ENCODE data around the gene SHROOM3. TPM values are rescaled to one million over a fixed set of nuclear protein-coding genes. Genes with fewer than 3 reads are reported as not detected.

Gene SHROOM3
- total RNA-seq, 6 donors from 2014 or later = 62.3 to 216 (median 116) TPM

GRCh38 chr4:76426272-76426671 lies 8.8 kb upstream of the SHROOM3 start:
- H3K36me3 ChIP-seq = no peaks in the 10 kb centered on the region
- ATAC-seq (ENCODE audit: low FRiP score in 2 of 2) = no peak
- no peaks in the 10 kb centered on the region for H3K27me3 ChIP-seq
- no peak overlapping the region for H3K27ac ChIP-seq
- TF ChIP-seq CTCF (IDR thresholded peaks at IDR 0.05) = no peak
- TF ChIP-seq EP300 (IDR thresholded peaks at IDR 0.05) = no peak
- no peak for TF ChIP-seq POLR2A (IDR thresholded peaks at IDR 0.05)
- no peak for TF ChIP-seq POLR2AphosphoS5 (IDR thresholded peaks at IDR 0.05)
- WGBS, 2 donors = 58 to 61% methylated on average over 2 of the region's 2 CpGs
- H3K9me3 ChIP-seq = no peaks in the 10 kb centered on the region
- H3K4me3 ChIP-seq = no peak overlapping the region
- DNase-seq = no peak
- H3K4me1 ChIP-seq = peaks cover 0 to 6% (median 2%) of the 10 kb centered on the region in 4 donors

- peaks cover 0 to under 1% (median 0%) of the 10 kb centered on the region in 4 donors for H3K4me1 ChIP-seq
- ATAC-seq (ENCODE audit: low FRiP score in 2 of 2) (no peak), DNase-seq (no peak)
- H3K4me3 ChIP-seq = no peak overlapping the region
- 95 to 100% methylated on average over 1 of the region's 1 CpG for WGBS, 2 donors
- H3K9me3 ChIP-seq = no peaks in the 10 kb centered on the region
- H3K27me3 ChIP-seq = no peaks in the 10 kb centered on the region
- no peak overlapping the region for H3K27ac ChIP-seq
- no peaks in the 10 kb centered on the region for H3K36me3 ChIP-seq
- no peak for TF ChIP-seq CTCF (IDR thresholded peaks at IDR 0.05)
- TF ChIP-seq EP300 (IDR thresholded peaks at IDR 0.05) = no peak
- TF ChIP-seq POLR2A (IDR thresholded peaks at IDR 0.05) = no peak
- no peak for TF ChIP-seq POLR2AphosphoS5 (IDR thresholded peaks at IDR 0.05)
These were observed 5.4 kb upstream of the SHROOM3 start for GRCh38 chr4:76429636-76430035.

GRCh38 chr4:76430519-76431388 lies 4.3 kb upstream of the SHROOM3 start:
- H3K36me3 ChIP-seq = no peaks in the 10 kb centered on the region
- DNase-seq (no peak), ATAC-seq (ENCODE audit: low FRiP score in 2 of 2) (peak in 1 of 2 donors; percentile 44)
- no peak overlapping the region for H3K27ac ChIP-seq
- H3K4me1 ChIP-seq = peaks cover 0 to 11% (median 0%) of the 10 kb centered on the region in 4 donors
- H3K4me3 ChIP-seq = no peak overlapping the region
- TF ChIP-seq CTCF (IDR thresholded peaks at IDR 0.05) = peak in 5 of 6 experiments; percentile 24 to 39 (median 37)
- no peak for TF ChIP-seq POLR2A (IDR thresholded peaks at IDR 0.05)
- 43 to 46% methylated on average over 15 of the region's 15 CpGs for WGBS, 2 donors
- H3K9me3 ChIP-seq = no peaks in the 10 kb centered on the region
- no peaks in the 10 kb centered on the region for H3K27me3 ChIP-seq

GRCh38 chr4:76435528-76436319 lies 695 bp downstream of the SHROOM3 start:
- ATAC-seq (ENCODE audit: low FRiP score in 2 of 2) (peak in 1 of 2 donors; percentile 29), DNase-seq (no peak)
- no peaks in the 10 kb centered on the region for H3K27me3 ChIP-seq
- no peaks in the 10 kb centered on the region for H3K36me3 ChIP-seq
- TF ChIP-seq POLR2AphosphoS5 (IDR thresholded peaks at IDR 0.05) = no peak
- TF ChIP-seq EP300 (IDR thresholded peaks at IDR 0.05) = no peak
- TF ChIP-seq POLR2A (IDR thresholded peaks at IDR 0.05) = no peak
- TF ChIP-seq CTCF (IDR thresholded peaks at IDR 0.05) = no peak
- H3K4me1 ChIP-seq = peaks cover 0 to 11% (median 0%) of the 10 kb centered on the region in 4 donors
- no peaks in the 10 kb centered on the region for H3K9me3 ChIP-seq
- 47 to 49% methylated on average over 7 of the region's 7 CpGs for WGBS, 2 donors
- peak overlapping the region in 3 of 4 donors; percentile 16 to 32 (median 26) for H3K4me3 ChIP-seq
- peak overlapping the region in 2 of 4 donors; percentile 1 to 49 for H3K27ac ChIP-seq
